Measurements from ENCODE around the gene ZNF281. TPM values are rescaled to one million over a fixed set of nuclear protein-coding genes. Genes with fewer than 3 reads are reported as not detected.

Gene ZNF281
- total RNA-seq, 1 experiment from 2014 or later = 23.3 TPM

DNA sequence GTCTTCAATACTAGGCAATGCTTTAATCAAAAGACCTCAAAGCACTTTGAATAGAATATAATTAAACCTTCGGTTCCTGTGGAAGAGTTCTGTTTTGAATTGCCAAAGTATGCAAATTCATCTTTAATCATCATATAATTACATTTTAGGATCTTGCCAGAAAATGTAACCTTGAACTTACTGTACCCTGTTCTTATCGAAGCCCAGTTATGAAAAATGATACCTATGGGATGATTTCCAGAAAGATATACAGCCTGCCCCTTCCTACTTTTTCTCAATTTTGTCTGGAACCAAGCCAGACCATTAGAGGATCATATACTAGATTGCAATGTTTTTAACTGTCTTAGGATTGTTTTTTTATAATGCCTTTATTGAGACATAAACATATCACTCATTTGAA is 34.0 kb upstream of the ZNF281 start:
- ATAC-seq (no peak), DNase-seq (ENCODE audit: low read depth, low spot score) (no peak)
- no peak overlapping the region for H3K27ac ChIP-seq (ENCODE audit: low read depth, low read length)
- TF ChIP-seq CEBPB (IDR thresholded peaks at IDR 0.05; ENCODE audit: low read depth) = no peak
- no peak for TF ChIP-seq EZH2 (IDR thresholded peaks at IDR 0.05)
- TF ChIP-seq EGR1 (IDR thresholded peaks at IDR 0.05; ENCODE audit: low read depth) = no peak
- no peak for TF ChIP-seq RAD21 (IDR thresholded peaks at IDR 0.05; ENCODE audit: low read depth)
- TF ChIP-seq CBX3 (IDR thresholded peaks at IDR 0.05; ENCODE audit: low read depth) = no peak
- no peak for TF ChIP-seq YY1 (IDR thresholded peaks at IDR 0.05; ENCODE audit: extremely low read depth, insufficient replicate concordance, low read depth, low read length)
- TF ChIP-seq ZFX (IDR thresholded peaks at IDR 0.05) = no peak
- TF ChIP-seq EZH2phosphoT487 (IDR thresholded peaks at IDR 0.05; ENCODE audit: borderline replicate concordance) = no peak
- no peak for TF ChIP-seq SP1 (IDR thresholded peaks at IDR 0.05; ENCODE audit: low read depth)
- TF ChIP-seq ELF1 (IDR thresholded peaks at IDR 0.05; ENCODE audit: borderline replicate concordance, low read depth) = no peak
- no peak for TF ChIP-seq SRF (IDR thresholded peaks at IDR 0.05; ENCODE audit: low read depth)
- no peak for TF ChIP-seq POLR2AphosphoS5 (IDR thresholded peaks at IDR 0.05; ENCODE audit: low read depth, low read length)
- TF ChIP-seq, protein P1, sequence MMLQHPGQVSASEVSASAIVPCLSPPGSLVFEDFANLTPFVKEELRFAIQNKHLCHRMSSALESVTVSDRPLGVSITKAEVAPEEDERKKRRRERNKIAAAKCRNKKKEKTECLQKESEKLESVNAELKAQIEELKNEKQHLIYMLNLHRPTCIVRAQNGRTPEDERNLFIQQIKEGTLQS (IDR thresholded peaks at IDR 0.05) = no peak
- TF ChIP-seq FOSL1 (IDR thresholded peaks at IDR 0.05; ENCODE audit: low read depth) = no peak
- TF ChIP-seq SIN3A (IDR thresholded peaks at IDR 0.05; ENCODE audit: low read depth) = no peak
- no peaks in the 10 kb centered on the region for H4K20me1 ChIP-seq (ENCODE audit: insufficient read depth)
- ChIA-PET POLR2A (no interaction called here), CTCF (no interaction called here), RAD21 (ENCODE audit: low non-redundant PET in 1 of 2, low total read pairs in 2 of 2, uncharacterized antibody in 2 of 2, unreplicated experiment in 2 of 2) (no interaction called here)
- no peak overlapping the region for H3K4me2 ChIP-seq (ENCODE audit: low read length)
- H3K4me3 ChIP-seq (replicated peaks in 1 of 2; ENCODE audit: low read depth in 1 of 2, low read length in 2 of 2) = no peak overlapping the region
- intact Hi-C loops (cut with micrococcal nuclease) = no loop called here
- no peaks in the 10 kb centered on the region for H3K27me3 ChIP-seq (ENCODE audit: insufficient read depth, low read length)
- no peaks in the 10 kb centered on the region for H3K36me3 ChIP-seq (ENCODE audit: control insufficient read depth in 1 of 2, insufficient read depth in 2 of 2, low read length in 2 of 2)
- no TSS peak for BruUV-seq (replicated peaks)
- no peak overlapping the region for H3K9ac ChIP-seq (ENCODE audit: low read length)
- H3K9me2 ChIP-seq (ENCODE audit: insufficient read depth) = no peaks in the 10 kb centered on the region
- H3K9me3 ChIP-seq (ENCODE audit: control insufficient read depth in 1 of 2, insufficient read depth in 1 of 2, low read depth in 1 of 2, low read length in 2 of 2) = no peaks in the 10 kb centered on the region
- H3K79me2 ChIP-seq (ENCODE audit: insufficient read depth, low read length) = no peaks in the 10 kb centered on the region
- no peaks in the 10 kb centered on the region for H3K4me1 ChIP-seq (ENCODE audit: control insufficient read depth in 1 of 2, insufficient read depth in 2 of 2, low read length in 2 of 2)
- H2AFZ ChIP-seq (ENCODE audit: low read depth, low read length, poor library complexity, severe bottlenecking) = no peak overlapping the region

All from HCT116 (cell line).